K562 (cell line): Measurements from ENCODE around the gene AGRN. TPM values are rescaled to one million over a fixed set of nuclear protein-coding genes. Genes with fewer than 3 reads are reported as not detected.

ENCODE experiments used
- BCOR ChIP-seq: fragments of 450-650 bp; IDR thresholded peaks from 2 replicates; pipeline ENCODE4 v1.6.1; 2016
- FUS ChIP-seq: fragments of 200-400 bp; formaldehyde crosslinking; optimal IDR thresholded peaks from 2 replicates; pipeline ENCODE3; 2017; ENCODE audit warnings: low read depth, low read length
- ZNF583 ChIP-seq: fragments of 250-450 bp; sonication (Bioruptor Pico); IDR thresholded peaks from 2 replicates; pipeline ENCODE4 v1.4.0; 2020
- polyA plus RNA-seq, 8 experiments: library from polyadenylated mRNA; depleted of rRNA in 4 of 8; stranded (reverse) in 5 of 8; unstranded in 3 of 8; fragments of >200 nt; fragmentation: Nextera tagmentation in 2 of 8; fragmentation: Illumina TruSeq in 1 of 8; extraction: Ambion mirVana in 2 of 8; extraction: Trizol in 1 of 8; gene quantifications; 2 replicates each; pipeline versions ENCODE4 v1.2.1 to v1.2.3, GENCODE V29; 2011 to 2014; ENCODE audit warnings: inconsistent platforms in 1 of 8, missing spikeins in 1 of 8
- total RNA-seq, 7 experiments: library from RNA; depleted of rRNA in 6 of 7; stranded (reverse); fragments of >200 nt in 6 of 7; fragmentation: Illumina TruSeq in 2 of 7; extraction: Trizol in 2 of 7; gene quantifications; 2 replicates each; pipeline versions ENCODE4 v1.2.1 to v1.2.3, GENCODE V29; 2011 to 2021; ENCODE audit warnings: low replicate concordance in 1 of 7
- TF ChIP-seq, protein P1 (sequence below): fragments of 250-450 bp; sonication (Bioruptor Pico); IDR thresholded peaks from 2 replicates; pipeline ENCODE4 v1.4.0; 2020
- TF ChIP-seq, protein P2 (sequence below): sonication (generic); formaldehyde crosslinking; IDR thresholded peaks from 2 replicates; pipeline ENCODE4 v1.8.1; 2023; ENCODE audit warnings: mild to moderate bottlenecking, missing genetic modification reagents

The AGRN gene
- total and polyA plus RNA-seq, 9 of the 15 experiments (the other 6 are each of a cell fraction or from before 2014, with no cell fraction given), result 0.04 to 111 (median 18.1) TPM

DNA sequence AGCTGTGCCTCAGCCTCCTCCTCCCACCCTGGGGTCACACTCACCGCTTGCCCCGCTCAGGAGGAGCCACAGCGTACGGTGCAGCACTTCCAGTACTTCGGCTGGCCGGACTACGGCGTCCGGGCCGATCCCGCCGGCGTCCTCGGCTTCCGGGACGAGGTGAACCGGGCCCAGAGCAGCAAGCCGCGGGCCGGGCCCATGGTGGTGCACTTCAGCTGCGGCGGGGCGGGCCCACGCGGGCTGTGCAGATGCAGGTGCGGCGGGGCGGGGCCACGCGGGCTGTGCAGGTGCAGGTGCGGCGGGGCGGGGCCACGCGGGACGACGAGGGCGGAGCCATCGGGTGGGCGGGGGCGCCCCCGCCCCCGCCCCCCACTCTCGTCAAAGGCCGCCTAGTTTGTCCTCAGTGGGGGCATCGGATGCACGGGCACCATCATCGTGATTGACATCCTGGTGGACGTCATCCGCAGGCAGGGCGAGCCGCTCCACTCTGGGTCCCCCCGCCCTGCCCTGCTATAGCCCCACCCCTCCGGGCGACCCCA is 48.7 kb downstream of the AGRN start (continued):
- TF ChIP-seq, protein P1, sequence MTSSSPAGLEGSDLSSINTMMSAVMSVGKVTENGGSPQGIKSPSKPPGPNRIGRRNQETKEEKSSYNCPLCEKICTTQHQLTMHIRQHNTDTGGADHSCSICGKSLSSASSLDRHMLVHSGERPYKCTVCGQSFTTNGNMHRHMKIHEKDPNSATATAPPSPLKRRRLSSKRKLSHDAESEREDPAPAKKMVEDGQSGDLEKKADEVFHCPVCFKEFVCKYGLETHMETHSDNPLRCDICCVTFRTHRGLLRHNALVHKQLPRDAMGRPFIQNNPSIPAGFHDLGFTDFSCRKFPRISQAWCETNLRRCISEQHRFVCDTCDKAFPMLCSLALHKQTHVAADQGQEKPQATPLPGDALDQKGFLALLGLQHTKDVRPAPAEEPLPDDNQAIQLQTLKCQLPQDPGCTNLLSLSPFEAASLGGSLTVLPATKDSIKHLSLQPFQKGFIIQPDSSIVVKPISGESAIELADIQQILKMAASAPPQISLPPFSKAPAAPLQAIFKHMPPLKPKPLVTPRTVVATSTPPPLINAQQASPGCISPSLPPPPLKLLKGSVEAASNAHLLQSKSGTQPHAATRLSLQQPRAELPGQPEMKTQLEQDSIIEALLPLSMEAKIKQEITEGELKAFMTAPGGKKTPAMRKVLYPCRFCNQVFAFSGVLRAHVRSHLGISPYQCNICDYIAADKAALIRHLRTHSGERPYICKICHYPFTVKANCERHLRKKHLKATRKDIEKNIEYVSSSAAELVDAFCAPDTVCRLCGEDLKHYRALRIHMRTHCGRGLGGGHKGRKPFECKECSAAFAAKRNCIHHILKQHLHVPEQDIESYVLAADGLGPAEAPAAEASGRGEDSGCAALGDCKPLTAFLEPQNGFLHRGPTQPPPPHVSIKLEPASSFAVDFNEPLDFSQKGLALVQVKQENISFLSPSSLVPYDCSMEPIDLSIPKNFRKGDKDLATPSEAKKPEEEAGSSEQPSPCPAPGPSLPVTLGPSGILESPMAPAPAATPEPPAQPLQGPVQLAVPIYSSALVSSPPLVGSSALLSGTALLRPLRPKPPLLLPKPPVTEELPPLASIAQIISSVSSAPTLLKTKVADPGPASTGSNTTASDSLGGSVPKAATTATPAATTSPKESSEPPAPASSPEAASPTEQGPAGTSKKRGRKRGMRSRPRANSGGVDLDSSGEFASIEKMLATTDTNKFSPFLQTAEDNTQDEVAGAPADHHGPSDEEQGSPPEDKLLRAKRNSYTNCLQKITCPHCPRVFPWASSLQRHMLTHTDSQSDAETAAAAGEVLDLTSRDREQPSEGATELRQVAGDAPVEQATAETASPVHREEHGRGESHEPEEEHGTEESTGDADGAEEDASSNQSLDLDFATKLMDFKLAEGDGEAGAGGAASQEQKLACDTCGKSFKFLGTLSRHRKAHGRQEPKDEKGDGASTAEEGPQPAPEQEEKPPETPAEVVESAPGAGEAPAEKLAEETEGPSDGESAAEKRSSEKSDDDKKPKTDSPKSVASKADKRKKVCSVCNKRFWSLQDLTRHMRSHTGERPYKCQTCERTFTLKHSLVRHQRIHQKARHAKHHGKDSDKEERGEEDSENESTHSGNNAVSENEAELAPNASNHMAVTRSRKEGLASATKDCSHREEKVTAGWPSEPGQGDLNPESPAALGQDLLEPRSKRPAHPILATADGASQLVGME (CRISPR knock-in tag), result no peak
- TF ChIP-seq, protein P2, sequence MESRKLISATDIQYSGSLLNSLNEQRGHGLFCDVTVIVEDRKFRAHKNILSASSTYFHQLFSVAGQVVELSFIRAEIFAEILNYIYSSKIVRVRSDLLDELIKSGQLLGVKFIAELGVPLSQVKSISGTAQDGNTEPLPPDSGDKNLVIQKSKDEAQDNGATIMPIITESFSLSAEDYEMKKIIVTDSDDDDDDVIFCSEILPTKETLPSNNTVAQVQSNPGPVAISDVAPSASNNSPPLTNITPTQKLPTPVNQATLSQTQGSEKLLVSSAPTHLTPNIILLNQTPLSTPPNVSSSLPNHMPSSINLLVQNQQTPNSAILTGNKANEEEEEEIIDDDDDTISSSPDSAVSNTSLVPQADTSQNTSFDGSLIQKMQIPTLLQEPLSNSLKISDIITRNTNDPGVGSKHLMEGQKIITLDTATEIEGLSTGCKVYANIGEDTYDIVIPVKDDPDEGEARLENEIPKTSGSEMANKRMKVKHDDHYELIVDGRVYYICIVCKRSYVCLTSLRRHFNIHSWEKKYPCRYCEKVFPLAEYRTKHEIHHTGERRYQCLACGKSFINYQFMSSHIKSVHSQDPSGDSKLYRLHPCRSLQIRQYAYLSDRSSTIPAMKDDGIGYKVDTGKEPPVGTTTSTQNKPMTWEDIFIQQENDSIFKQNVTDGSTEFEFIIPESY (CRISPR knock-in tag), result no peak
- TF ChIP-seq FUS (no peak), ZNF583 (CRISPR knock-in tag) (no peak), BCOR (no peak)
